ENCODE measurements around the gene AP2S1. TPM values are rescaled to one million over a fixed set of nuclear protein-coding genes. Genes with fewer than 3 reads are reported as not detected.
"Not testable (repeated sequence)": the region's sequence is repeated elsewhere in the genome, so short reads cannot be mapped to it uniquely, and the experiment has no call there.

Gene AP2S1
- total RNA-seq = 217 and 287 TPM in 2 replicates

DNA sequence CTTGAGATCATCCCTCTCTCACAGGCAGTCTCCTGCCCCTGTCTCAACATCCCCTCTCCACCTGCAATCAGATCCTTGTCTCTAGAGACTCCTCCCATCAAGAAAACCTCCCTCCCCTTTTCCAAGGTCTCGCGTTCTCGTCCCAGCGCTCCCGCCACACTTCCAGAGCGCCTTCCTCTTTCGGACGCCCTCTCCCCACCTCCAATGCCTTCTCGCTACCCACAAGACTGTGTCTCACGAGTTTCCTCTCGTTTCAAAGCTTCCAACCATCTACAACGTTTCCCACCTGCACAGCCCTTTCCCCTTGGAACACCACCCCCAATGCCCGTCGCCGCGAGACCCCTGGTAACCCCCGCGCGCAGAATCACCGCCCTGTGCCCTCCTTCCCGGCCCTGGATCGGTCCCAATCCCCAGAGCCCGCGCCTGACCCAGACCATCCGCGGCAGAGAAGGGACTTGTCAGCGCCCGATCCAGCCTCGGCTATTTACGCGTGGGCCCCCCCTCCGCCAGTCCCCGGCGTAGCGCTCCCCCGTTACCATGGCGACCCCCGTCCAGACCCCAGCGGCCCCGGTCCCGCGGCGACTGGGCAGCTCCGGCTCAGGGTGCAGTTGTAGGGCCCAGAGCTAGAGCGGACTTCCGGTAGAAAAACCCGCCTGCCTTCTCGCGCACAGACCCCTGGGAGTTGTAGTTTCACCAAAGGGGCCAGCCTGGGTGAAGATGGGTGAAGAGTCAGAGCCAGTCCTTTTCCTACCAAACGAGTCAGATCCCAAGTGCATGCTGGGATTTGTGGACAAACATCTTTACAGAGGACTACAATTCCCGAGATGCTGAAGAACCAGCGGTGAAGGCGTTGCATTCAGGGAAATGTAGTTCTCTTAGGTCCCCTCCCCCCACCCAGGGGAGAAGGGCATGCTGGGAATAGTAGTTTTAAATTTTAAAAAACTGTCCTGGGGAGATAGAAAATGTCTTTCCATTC is at the start of gene AP2S1:
AP2S1 (minus strand) TSS at position 619 of the 976 bp plus-strand sequence; CDS start at position 539, 80 bp downstream.
- DNase-seq (ENCODE audit: extremely low read depth, low read depth, low spot score) = peak; percentile 97

DNA sequence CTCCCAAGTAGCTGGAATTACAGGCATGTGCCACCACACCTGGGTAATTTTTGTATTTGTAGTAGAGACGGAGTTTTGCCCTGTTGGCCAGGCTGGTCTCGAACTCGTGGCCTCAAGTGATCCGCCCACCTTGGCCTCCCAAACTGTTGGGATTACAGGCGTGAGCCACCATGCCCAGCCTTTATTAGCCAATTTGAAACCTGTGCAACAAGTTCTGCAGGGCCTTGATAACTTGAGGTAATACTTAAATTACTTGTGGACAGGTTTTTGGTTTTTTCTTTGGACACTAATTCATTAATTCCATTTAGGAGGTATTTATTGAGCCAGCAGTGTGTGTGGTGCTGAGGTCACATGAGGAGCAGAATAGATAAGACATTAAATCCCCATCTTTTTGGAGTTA is 49.7 kb upstream of the AP2S1 start:
- no peak for DNase-seq (ENCODE audit: extremely low read depth, low read depth, low spot score)

DNA sequence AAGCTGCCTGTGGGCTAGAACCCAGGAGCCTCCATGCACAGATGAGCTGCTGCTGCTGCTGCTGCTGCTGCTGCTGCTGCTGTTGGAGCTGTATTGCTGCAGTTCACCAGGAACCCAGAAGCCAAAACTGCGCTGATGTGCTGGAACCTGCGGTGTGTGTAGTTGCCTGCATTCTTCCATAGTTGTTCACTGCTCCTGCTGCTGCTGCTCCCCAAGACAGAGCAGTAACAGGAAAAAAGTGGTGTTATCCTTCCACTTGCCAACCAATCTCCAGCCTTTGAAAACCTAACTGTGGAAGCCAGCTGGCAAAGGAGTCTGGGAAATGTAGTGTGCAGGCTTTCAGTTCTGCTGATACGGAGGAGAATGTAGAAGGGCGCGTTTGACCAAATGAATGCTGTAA is 48.1 kb upstream of the AP2S1 start:
- no peak for DNase-seq (ENCODE audit: extremely low read depth, low read depth, low spot score)

DNA sequence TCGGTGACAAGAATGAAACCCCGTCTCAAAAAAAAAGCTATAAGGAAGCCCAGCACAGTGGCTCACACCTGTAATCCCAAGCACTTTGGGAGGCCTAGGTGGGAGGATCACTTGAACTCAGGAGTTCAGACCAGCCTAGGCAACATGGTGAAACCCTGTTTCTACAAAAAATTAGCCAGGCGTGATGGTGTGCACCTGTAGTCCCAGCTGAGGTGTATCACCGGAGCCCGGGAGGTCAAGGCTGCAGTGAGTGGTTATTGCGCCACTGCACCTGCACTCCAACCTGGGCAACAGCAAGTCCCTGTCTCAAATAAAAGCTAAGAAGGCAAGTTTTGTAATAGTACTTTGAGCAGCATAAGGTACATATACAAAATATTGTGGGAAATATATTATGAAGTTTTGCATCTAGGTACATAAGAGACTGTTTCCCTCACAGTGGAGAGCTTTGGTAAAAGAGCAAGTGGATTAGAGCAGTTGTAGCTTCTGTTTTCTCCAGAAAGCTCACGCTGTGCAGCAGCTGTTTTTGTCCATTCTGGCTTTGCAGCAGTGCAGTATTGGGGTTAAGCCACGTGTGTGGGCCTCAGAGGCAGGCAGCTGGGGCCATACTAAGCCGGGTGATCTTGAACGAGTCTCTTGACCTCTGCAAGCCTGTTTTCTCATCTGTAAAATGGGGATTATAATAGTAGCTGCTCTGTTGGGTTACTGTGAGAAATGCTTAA is 45.6 kb upstream of the AP2S1 start:
- DNase-seq (ENCODE audit: extremely low read depth, low read depth, low spot score) = no peak

DNA sequence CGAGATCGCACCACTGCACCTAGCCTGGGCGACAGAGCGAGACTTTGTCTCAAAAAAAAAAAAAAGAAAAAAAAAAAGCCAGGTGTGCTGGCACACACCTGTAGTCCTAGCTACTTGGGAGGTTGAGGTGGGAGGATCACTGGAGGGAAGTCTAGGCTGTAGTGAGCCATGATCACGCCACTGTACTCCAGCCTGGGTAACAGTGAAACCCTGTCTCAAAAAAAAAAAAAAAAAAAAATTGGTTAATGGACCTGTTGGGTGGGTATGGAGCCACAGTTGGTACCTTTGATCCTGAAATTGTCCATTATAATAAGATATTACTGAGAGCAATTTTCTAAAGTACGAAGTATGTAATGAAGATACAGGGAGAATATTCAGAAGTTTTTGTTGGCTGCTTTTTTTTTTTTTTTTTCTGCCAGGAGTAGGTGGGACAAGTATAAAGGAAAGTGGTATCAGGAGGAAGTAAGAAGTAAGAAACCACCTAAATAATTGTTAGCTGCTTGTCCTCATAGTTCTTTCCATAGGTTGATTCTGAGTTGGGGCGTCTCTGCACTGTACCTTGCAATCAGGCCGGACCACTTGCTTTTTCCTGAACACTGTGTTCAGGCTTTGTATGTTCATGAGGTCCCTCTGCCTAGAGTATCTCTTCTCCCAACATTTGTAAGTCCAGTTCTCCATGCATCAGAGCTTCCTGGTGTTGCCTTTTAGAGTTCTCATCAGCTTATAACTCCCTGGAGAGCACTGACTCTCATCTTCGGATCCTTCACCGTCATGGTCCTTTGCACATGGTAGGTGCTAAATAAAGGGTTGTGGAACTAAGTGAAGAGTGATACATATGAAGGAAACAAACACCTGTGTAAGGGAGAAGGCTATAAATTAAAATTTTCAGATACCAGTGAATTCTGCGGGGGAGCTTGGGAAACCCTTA is 41.9 kb upstream of the AP2S1 start:
- no peak for DNase-seq (ENCODE audit: extremely low read depth, low read depth, low spot score)

DNA sequence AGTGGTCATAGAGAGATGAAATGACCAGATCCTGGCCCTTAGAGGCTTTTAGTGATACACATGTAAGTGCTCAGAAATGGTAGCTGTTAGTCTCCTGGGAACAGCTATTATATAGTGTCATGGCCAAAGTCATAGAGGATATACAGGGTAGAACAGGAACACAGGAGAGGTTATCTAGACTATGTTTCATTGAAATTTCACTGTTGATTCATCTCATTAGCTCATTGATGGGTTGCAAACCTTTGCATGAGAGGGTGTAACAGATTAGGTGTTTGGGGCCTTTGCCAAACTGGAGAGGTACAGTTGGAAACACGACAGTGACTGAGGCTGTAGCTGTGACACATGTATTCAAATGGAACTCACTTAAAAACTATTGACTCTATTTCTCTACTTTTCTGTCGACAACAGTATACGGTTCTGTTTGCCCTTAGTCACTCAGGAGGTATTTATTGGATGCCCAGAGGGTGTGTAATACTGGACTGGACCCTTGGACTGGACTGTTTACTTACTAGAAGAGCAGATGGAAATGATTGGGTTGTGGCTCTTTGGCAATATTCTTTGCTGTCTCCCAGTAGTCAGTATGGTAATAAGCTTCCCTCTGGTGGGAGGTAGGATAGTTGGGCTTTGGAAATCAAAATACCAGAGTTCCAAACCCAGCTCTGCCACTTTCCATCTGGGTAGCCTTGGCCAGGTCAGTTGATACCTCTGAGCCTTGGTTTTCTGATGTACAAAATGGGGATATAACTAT is 40.0 kb upstream of the AP2S1 start:
- no peak for DNase-seq (ENCODE audit: extremely low read depth, low read depth, low spot score)

DNA sequence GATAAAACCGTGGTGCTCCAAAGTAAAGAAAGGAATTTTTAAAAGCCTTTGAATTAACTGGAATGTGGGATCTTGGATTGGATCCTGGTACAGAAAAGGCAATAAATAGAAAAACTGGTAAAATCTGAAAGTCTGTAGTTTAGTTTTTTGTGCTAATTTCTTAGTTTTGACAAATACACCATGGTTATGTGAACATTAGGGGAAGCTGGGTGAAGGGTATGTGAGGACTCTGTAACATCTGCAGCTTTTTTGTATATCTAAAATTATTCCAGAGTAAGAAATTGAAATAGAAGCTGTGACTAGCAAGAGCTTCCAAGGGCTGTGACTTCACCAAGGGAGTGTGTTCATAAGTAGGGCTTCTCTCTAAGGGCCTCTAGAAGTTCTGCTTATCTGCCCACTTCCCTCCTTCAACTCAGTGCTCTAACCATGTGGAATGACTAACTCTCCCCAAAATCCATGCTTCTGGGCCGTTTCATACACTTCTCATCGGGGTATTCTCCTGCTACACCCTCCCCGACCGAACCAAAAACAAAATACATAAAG is 36.7 kb upstream of the AP2S1 start:
- DNase-seq (ENCODE audit: extremely low read depth, low read depth, low spot score) = no peak

DNA sequence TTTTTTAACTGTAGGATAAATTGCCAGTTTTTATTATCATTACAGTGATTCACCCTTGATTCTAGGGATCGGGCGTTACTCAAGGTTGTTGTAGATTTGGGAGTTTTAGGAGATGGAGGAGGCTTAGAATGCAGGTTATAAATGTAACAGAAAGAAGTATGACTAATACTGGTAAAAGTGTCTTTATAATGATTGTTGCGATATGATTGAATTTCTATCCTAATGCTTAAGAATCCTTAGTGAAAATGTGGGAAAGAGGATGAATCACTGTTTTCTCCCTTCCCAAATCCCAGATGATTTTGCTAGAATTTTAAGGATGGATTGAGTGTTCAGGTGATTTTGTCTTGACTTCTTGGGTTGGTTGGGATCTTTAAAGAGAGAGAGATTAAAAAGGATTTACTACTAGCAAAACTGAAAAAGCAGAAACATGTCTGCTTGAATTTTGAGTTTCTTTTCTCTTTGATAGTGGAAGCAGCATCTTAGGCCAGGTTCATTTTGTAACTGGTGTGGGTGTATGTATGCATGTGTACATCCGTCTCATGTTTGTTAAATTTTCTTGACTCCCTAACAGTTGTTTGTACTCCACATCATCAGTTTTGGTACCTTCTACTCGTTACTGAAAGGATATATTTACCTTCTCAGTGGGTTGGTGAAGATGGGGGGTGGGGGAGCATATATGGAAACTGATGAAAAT is 36.0 kb upstream of the AP2S1 start:
- no peak for DNase-seq (ENCODE audit: extremely low read depth, low read depth, low spot score)

DNA sequence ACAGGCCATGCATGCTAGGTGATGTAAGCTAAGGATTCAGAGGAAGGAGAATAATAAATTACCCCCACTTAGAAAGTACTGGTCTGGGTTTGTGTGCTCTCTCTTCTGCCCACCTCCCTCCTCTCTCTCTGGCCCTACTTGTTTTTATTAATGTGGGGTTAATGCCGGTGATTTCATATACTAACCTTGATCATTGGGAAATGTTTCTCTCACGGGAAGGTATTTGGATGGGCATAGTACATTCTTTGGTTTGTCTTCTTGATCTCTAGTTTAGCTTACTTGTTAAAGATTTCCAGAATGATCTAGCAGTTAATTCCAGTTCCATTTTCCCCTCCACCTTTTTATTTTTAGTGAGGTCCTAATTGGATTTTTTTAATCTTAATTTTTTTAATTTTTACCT is 34.8 kb upstream of the AP2S1 start:
- DNase-seq (ENCODE audit: extremely low read depth, low read depth, low spot score) = no peak

DNA sequence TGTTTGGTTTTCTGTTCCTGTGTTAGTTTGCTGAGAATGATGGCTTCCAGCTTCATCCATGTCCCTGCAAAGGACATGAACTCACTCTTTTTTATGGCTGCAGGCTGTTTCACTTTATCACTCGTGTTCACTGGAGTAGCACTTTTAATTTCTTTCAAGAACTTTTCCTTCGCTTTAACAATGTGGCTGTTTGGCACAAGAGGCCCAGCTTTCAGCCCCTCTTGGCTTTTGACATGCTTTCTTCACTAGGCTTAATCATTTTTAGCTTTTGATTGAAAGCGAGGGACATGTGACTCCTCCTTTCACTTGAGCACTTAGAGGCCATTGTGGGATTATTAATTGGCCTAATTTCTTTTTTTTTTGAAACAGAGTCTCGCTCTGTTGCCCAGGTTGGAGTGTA is 32.1 kb upstream of the AP2S1 start:
- DNase-seq (ENCODE audit: extremely low read depth, low read depth, low spot score) = not testable (repeated sequence)

DNA sequence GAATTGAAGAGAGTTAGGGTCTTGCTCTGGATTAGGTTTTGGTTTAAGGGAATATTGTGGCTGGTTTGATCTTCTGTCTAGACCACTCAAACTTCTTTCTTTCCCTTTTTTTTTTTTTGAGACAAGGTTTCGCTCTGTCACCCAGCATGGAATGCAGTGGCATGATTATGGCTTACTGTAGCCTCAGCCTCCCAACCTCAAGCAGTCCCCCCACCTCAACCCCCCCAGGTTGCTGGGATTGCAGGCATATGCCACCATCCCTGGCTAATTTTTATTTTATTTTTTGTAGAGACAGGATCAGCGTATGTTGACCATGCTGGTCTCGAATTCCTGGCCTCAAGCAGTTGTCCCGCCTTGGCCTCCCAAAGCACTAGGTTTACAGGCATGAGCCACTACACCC is 31.4 kb upstream of the AP2S1 start:
- DNase-seq (ENCODE audit: extremely low read depth, low read depth, low spot score) = no peak

DNA sequence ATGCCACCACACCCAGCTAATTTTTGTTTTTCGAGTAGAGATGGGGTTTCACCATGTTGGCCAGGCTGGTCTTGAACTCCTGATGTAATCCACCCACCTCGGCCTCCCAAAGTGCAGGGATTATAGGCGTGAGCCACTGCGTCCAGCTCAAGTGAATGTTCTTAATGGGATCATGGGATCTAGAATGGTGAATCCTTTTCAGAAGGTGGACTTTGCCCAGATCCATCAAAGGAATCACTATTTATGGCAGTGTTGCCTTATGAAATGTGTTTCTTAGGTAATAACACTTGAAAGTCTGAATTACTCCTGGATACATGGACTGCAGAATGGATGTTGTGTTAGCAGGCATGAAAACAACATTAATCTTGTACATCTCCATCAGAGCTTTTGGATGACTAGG is 30.4 kb upstream of the AP2S1 start:
- DNase-seq (ENCODE audit: extremely low read depth, low read depth, low spot score) = no peak

DNA sequence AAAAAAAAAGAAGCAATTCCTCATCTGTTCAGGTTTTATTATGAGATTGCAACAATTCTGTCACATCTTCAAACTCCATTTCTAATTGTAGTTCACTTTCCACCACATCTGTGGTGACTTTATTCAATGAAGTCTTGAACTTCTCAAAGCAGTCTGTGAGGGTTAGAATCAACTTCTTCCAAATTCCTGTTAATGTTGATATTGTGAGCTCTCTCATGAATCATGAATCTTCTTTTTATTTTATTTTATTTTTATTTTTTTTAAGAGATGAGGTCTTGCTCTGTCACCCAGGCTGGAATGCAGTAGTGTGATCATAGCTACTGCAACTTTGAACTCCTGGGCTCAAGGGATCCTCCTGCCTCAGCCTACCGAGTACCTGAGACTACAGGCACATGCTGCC is 29.8 kb upstream of the AP2S1 start:
- no peak for DNase-seq (ENCODE audit: extremely low read depth, low read depth, low spot score)

DNA sequence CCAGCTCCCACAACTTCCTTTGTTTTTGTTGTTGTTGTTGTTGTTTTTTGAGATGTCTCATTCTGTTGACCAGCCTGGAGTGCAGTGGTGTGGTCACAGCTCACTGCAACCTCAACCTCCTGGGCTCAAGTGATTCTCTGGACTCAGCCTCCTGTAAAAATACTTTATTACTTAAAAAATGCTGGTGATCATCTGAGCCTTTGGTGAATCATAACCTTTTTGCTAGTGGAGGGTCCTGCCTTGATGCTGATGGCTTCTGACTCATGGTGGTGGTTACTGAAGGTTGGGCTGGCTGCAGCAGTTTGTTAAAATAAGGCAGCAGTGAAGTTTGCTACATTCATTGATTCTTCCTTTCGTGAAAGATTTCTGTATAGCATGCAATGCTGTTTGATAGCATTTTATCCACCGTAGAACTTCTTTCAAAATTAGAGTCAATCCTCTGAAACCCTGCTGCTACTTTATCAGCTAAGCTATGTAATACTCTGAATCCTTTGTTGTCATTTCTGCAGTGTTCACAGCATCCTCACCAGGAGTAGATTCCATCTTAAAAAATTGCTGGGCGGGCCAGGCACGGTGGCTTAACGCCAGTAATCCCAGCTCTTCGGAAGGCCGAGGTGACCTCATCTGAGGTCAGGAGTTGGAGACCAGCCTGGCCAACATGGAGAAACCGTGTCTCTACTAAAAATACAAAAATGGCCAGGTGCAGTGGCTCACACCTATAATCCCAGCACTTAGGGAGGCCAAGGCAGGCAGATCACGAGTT is 28.1 kb upstream of the AP2S1 start:
- no peak for DNase-seq (ENCODE audit: extremely low read depth, low read depth, low spot score)

DNA sequence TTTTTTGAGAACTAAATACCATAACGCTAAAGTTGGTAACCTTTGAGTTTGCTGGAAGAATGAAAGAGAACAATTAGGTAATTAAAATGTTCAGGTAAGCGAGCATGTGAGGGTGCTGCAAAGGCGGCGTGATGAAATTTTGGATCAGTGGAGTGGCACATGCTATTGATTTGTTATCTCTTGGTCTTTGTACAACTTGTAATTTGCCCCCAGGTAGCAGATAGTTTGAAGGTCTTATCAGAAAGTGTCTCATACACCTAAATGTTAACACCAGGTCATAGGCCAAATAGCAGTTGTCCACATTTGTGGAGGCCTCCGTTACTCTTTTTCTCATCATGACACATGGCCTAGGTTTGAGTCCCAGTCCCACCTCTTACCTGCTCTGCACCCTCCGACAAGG is 25.0 kb upstream of the AP2S1 start:
- no peak for DNase-seq (ENCODE audit: extremely low read depth, low read depth, low spot score)

DNA sequence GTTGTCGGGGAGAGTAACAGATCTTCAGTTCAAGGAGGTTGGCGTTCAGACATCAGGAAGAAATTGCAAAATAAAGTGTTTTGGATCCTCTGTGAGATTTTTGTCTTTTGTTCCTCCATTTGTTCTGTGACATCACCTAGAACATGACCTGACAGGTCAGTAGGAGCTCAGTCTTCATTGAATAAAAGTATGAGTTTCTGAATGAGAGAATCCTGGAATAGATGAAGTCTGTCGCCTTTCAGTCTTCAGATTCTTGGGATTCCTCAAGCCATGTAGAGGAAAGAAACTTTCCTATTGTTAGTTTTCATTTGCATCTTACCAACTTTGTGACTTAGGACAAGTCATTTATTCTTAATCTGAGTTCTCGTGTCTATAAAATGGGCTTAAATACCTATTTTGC is 24.6 kb upstream of the AP2S1 start:
- DNase-seq (ENCODE audit: extremely low read depth, low read depth, low spot score) = no peak

DNA sequence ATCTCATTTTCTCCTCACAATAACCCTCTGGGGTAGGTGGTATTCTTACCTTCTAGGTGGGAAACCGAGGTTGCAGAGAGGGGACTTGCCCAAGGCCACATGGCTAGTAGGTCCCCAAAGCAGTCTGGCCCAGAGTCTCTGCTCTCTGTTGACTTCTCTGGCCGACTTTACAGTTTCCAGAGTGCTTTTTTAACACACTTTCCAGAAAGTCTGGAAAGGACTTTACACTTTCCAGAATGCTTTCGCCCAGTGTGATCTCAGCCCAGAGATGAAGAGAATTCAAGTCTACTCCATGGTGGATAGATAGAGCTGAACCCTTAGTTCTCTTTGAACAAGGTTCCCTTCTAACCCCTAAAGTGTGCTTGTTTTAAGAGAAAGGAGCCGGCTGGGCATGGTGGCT is 22.3 kb upstream of the AP2S1 start:
- DNase-seq (ENCODE audit: extremely low read depth, low read depth, low spot score) = no peak

DNA sequence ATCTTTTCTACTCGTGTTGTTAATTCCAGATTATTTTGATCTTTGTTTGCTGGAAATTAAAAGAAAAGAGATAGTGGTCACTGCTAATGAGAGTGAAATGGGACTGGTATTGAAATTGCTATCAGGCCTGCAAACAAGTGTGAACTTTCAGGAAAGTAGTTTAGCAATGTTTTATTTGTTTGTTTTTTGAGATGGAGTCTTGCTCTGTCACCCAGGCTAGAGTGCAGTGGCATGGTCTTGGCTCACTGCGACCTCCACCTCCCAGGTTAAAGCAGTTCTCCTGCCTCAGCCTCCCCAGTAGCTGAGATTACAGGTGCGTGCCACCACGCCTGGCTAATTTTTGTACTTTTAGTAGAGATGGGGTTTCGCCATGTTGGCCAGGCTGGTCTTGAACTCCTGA is 20.5 kb upstream of the AP2S1 start:
- not testable (repeated sequence) for DNase-seq (ENCODE audit: extremely low read depth, low read depth, low spot score)
